B cell (primary cell): ENCODE data around the gene TBPL2.

Experiments
- CTCF ChIP-seq: fragments of 200-600 bp; IDR thresholded peaks from one replicate; pipeline ENCODE4 v1.8.0; 2022; ENCODE audit warnings: antibody characterized with exemption, mild to moderate bottlenecking
- EZH2 ChIP-seq: IDR thresholded peaks from 2 replicates; pipeline ENCODE4 v1.6.1; 2012; ENCODE audit warnings: borderline replicate concordance, low read depth, mild to moderate bottlenecking, moderate library complexity, low read length; ENCODE audit not compliant: insufficient read depth, poor library complexity, severe bottlenecking

GRCh38 chr14:55419663-55420062, 20.8 kb downstream of the TBPL2 start:
- no peak for TF ChIP-seq CTCF
- no peak for TF ChIP-seq EZH2
